SK-N-SH treated with all-trans-retinoic acid at 6 μM for 48 hours (cell line): ENCODE results near the gene KIRREL3.

Experiments
- ARNTL ChIP-seq: fragments of 450-650 bp; formaldehyde crosslinking; IDR thresholded peaks from 2 replicates; pipeline ENCODE4 v1.5.0; 2020; ENCODE audit warnings: low read depth, mild to moderate bottlenecking, moderate library complexity, borderline replicate concordance
- PPARA ChIP-seq: fragments of 250-450 bp; sonication (Bioruptor Pico); IDR thresholded peaks from 2 replicates; pipeline ENCODE4 v1.5.0; 2020; ENCODE audit warnings: mild to moderate bottlenecking, borderline replicate concordance
- TF ChIP-seq, protein P1 (sequence below): fragments of 250-450 bp; sonication (Bioruptor Pico); IDR thresholded peaks from 2 replicates; pipeline ENCODE4 v1.5.1; 2020; ENCODE audit warnings: low read depth, mild to moderate bottlenecking, moderate library complexity

GRCh38 chr11:126968915-126969314 lies 31.7 kb downstream of the KIRREL3 start:
- TF ChIP-seq PPARA (CRISPR knock-in tag), result no peak
- TF ChIP-seq, protein P1, sequence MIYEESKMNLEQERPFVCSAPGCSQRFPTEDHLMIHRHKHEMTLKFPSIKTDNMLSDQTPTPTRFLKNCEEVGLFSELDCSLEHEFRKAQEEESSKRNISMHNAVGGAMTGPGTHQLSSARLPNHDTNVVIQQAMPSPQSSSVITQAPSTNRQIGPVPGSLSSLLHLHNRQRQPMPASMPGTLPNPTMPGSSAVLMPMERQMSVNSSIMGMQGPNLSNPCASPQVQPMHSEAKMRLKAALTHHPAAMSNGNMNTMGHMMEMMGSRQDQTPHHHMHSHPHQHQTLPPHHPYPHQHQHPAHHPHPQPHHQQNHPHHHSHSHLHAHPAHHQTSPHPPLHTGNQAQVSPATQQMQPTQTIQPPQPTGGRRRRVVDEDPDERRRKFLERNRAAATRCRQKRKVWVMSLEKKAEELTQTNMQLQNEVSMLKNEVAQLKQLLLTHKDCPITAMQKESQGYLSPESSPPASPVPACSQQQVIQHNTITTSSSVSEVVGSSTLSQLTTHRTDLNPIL (CRISPR knock-in tag), result no peak
- TF ChIP-seq ARNTL (CRISPR knock-in tag), result no peak
